ENCODE data around the gene ATG3. TPM values are rescaled to one million over a fixed set of nuclear protein-coding genes. Genes with fewer than 3 reads are reported as not detected.
A peak's percentile ranks its signal among the peaks of the same experiment; 100 is the strongest.

Gene ATG3
- total RNA-seq, 4 donors from 2014 or later, result 52.0 to 86.3 (median 56.4) TPM

DNA sequence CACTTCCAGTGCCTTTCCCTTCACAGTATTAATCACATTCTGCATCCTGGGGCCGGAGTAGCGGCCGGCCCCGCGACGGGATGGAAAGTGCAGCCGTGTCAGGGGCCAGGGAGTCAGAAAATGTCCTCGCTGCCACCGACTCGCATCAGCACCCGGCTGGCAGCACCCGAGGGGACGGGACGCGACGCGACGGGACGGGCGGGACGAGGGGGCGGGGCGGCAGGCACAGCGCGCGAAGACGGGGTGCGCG is 353 bp downstream of the ATG3 start:
- Histone ChIP-seq H3K4me3 (peak overlapping the region; percentile 66 to 90 (median 76)), H3K9me3 (no peaks in the 10 kb centered on the region), H3K36me3 (peaks cover 0 to 7% (median 0%) of the 10 kb centered on the region in 3 donors), H3K27me3 (no peaks in the 10 kb centered on the region), H3K27ac (peak overlapping the region; percentile 95 to 98 (median 98)), H3K4me1 (peaks cover 0 to 28% (median 0%) of the 10 kb centered on the region in 4 donors)
- TF ChIP-seq, protein P1, sequence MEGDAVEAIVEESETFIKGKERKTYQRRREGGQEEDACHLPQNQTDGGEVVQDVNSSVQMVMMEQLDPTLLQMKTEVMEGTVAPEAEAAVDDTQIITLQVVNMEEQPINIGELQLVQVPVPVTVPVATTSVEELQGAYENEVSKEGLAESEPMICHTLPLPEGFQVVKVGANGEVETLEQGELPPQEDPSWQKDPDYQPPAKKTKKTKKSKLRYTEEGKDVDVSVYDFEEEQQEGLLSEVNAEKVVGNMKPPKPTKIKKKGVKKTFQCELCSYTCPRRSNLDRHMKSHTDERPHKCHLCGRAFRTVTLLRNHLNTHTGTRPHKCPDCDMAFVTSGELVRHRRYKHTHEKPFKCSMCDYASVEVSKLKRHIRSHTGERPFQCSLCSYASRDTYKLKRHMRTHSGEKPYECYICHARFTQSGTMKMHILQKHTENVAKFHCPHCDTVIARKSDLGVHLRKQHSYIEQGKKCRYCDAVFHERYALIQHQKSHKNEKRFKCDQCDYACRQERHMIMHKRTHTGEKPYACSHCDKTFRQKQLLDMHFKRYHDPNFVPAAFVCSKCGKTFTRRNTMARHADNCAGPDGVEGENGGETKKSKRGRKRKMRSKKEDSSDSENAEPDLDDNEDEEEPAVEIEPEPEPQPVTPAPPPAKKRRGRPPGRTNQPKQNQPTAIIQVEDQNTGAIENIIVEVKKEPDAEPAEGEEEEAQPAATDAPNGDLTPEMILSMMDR (IDR thresholded peaks at IDR 0.05), result no peak
- TF ChIP-seq POLR2A (IDR thresholded peaks at IDR 0.05), result no peak
- DNase-seq, result peak in 1 of 3 donors; percentile 92

DNA sequence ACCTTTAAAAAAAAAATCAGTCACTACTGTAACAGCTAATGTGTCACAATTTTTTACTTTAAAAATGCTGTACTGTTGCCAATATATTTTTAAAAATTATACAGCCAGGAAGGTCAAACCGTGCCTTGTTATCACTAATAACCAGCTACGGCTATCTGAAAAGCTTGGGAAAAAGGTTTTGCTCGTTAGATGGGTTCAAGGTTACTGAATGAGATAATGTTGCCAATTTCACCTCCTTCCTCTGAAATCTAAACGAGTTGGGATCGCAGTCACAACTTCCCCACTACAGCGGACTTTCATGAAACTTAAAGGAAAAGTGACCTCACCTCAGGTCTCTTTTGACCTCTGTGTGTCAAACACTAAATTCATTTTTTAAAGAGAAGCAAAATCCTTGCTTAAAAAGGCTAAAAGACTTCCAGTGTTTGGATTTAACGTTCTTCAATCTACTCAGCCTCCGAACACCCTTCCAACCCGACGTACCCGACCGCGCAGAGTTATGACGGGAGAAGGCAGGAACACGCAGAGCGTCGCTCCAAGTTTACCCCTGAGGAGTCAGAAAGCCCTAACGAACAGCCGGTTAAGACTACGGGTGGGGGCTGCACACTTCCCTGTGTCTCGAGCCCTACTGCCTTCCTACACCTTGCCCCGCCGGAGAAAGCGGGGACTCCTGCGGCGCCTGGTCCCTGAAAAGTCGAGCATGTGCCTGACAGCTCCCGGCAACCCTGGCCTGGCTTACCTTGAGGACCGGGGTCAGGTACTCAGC is 860 bp downstream of the ATG3 start:
- H3K27me3 ChIP-seq, result no peaks in the 10 kb centered on the region
- peak overlapping the region; percentile 95 to 98 (median 98) for H3K27ac ChIP-seq
- H3K9me3 ChIP-seq, result no peaks in the 10 kb centered on the region
- H3K4me3 ChIP-seq, result peak overlapping the region; percentile 66 to 90 (median 76)
- no peak for TF ChIP-seq POLR2A (IDR thresholded peaks at IDR 0.05)
- TF ChIP-seq, protein P1 (IDR thresholded peaks at IDR 0.05), result no peak
- peaks cover 0 to 7% (median 0%) of the 10 kb centered on the region in 3 donors for H3K36me3 ChIP-seq
- peaks cover 0 to 28% (median 0%) of the 10 kb centered on the region in 4 donors for H3K4me1 ChIP-seq
- peak in 2 of 3 donors; percentile 61 to 80 for DNase-seq

DNA sequence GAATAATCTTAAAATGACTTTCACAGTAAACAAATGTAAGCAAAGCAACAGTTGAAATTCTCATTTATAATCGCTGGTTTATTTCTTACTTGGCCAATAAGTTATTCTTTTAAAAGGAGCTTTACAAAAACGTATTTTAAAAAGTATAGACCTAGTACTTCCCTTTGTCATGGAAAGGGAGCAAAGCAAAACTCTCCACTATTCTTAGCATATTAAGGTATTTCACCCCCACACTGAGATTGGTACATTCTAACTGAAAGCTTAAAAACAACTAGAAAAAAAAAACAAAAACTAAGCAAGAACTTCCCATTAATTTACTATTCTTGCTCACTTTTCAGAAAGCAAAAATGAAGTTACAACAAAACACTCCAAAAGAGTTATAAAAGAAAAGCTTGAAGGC is 1.5 kb downstream of the ATG3 start:
- H3K9me3 ChIP-seq, result no peaks in the 10 kb centered on the region
- no peaks in the 10 kb centered on the region for H3K27me3 ChIP-seq
- peak overlapping the region in 3 of 4 donors; percentile 66 to 90 (median 79) for H3K4me3 ChIP-seq
- H3K36me3 ChIP-seq, result peaks cover 0 to 7% (median 0%) of the 10 kb centered on the region in 3 donors
- no peak for TF ChIP-seq POLR2A (IDR thresholded peaks at IDR 0.05)
- TF ChIP-seq, protein P1 (IDR thresholded peaks at IDR 0.05), result no peak
- peaks cover 0 to 33% (median 0%) of the 10 kb centered on the region in 4 donors for H3K4me1 ChIP-seq
- H3K27ac ChIP-seq, result peak overlapping the region in 2 of 4 donors; percentile 95 to 98
- no peak for DNase-seq

DNA sequence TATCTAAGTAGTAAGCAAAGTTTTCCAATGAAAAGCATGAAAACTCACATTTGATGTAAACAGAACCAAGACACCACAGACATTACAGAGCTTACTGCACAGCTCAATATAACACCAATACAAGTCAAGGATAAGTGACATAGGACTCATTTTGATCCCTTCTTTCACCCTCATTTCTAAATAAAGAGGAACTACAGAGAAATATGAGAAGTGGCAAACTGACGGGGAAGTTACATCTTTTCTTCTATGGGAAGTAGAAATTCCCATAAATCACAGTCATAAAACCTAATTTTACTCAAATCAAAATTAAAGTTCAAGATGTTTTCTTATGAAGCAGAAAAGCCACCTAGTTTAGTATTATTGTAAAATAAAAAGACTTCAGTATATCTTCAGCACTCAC is 3.8 kb downstream of the ATG3 start:
- TF ChIP-seq, protein P1 (IDR thresholded peaks at IDR 0.05), result no peak
- TF ChIP-seq POLR2A (IDR thresholded peaks at IDR 0.05), result no peak
- peaks cover 0 to 32% (median 0%) of the 10 kb centered on the region in 4 donors for H3K4me1 ChIP-seq
- no peaks in the 10 kb centered on the region for H3K9me3 ChIP-seq
- H3K36me3 ChIP-seq, result peaks cover 0 to 7% (median 0%) of the 10 kb centered on the region in 3 donors
- H3K4me3 ChIP-seq, result no peak overlapping the region
- H3K27me3 ChIP-seq, result no peaks in the 10 kb centered on the region
- DNase-seq, result no peak
- no peak overlapping the region for H3K27ac ChIP-seq

DNA sequence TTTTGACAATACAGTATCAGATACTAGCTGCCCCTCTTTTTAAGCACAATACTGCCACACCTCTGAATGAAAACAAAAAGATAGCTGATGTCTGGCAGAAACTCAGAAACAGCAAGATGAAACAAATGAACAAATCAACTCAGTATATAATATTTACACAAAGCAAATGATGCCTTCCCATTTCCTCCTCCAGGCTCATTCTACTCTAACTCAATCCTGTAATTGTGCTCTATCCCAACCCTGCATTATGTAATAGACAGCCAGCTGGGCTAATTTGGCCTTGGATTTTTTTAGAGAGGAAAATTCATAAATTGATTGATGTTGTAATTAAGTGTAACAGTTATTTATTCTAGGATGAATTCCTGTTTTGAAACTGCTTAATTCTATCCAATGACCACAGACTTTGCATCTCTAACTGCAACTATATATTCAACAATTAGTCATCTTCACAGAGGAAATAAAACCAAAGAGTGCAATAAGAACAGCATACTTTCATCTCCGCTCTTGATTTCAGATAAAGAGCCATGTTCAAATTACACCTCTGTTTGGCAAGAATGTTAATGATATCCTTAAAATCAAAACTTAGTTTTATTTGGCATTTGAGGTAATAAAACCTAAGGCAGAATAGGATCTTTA is 6.1 kb downstream of the ATG3 start:
- H3K4me3 ChIP-seq, result peak overlapping the region in 1 of 4 donors; percentile 11

More for the DNA sequence above, 6.1 kb downstream of the ATG3 start:
- peaks cover 0 to 28% (median 0%) of the 10 kb centered on the region in 4 donors for H3K4me1 ChIP-seq
- peak overlapping the region in 1 of 4 donors; percentile 22 for H3K27ac ChIP-seq
- H3K36me3 ChIP-seq, result peaks cover 0 to 7% (median 0%) of the 10 kb centered on the region in 3 donors
- DNase-seq, result no peak
- no peaks in the 10 kb centered on the region for H3K27me3 ChIP-seq
- H3K9me3 ChIP-seq, result no peaks in the 10 kb centered on the region
- no peak for TF ChIP-seq POLR2A (IDR thresholded peaks at IDR 0.05)
- TF ChIP-seq, protein P1 (IDR thresholded peaks at IDR 0.05), result no peak
